OCI-LY1 (cell line): ENCODE results near the gene ZBTB47.

Source experiments
- EZH2 ChIP-seq: fragments of 200-600 bp; sonication (generic), shearing (Covaris generic); IDR thresholded peaks from 2 replicates; pipeline ENCODE4 v1.8.0; 2017; ENCODE audit warnings: borderline replicate concordance, mixed run types, mild to moderate bottlenecking, antibody characterized with exemption, low read length, moderate library complexity, mixed read lengths
- TF ChIP-seq, protein P1 (sequence below): fragments of 200-600 bp; sonication (generic), shearing (Covaris generic); IDR thresholded peaks from 2 replicates; pipeline ENCODE4 v1.5.1; 2017; ENCODE audit warnings: mild to moderate bottlenecking, antibody characterized with exemption, low read length, moderate library complexity, mixed read lengths

DNA sequence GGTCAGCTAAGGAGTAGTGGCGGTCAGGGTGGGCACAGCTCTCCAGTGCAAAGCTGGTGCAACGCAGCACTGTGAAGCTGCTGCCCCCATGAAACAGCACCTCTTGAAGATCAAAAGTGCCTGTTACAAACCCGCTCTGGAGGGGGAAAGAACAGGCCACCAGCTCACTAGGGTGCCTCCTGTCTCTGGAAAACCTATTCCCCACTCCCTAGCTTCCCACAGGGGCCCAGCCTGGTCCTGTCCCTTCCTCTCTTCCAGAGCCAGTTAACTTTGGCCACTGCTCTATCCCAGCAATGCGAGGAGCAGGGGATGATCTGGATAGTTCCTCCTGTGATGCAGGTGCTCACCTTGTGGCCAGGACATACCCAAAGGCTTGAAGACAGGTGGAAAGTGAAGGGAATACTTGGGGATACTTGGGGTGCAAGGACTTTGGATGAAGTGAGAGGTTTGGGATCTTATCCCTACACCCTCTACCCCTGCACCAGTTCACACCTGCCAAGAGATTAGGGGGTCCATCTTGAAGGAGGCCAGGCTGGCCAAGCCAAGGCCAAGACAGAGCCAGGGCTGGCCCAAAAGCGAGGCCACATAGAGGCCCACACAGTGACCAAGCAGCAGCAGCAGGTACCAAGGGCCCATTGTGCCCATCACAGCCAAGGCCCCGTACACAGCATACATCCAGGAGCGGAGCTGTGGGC is 44.9 kb downstream of the ZBTB47 start:
- TF ChIP-seq, protein P1, sequence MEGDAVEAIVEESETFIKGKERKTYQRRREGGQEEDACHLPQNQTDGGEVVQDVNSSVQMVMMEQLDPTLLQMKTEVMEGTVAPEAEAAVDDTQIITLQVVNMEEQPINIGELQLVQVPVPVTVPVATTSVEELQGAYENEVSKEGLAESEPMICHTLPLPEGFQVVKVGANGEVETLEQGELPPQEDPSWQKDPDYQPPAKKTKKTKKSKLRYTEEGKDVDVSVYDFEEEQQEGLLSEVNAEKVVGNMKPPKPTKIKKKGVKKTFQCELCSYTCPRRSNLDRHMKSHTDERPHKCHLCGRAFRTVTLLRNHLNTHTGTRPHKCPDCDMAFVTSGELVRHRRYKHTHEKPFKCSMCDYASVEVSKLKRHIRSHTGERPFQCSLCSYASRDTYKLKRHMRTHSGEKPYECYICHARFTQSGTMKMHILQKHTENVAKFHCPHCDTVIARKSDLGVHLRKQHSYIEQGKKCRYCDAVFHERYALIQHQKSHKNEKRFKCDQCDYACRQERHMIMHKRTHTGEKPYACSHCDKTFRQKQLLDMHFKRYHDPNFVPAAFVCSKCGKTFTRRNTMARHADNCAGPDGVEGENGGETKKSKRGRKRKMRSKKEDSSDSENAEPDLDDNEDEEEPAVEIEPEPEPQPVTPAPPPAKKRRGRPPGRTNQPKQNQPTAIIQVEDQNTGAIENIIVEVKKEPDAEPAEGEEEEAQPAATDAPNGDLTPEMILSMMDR: no peak
- no peak for TF ChIP-seq EZH2
